ENCODE measurements around the gene SH3RF2. TPM values are rescaled to one million over a fixed set of nuclear protein-coding genes. Genes with fewer than 3 reads are reported as not detected.
A peak's percentile ranks its signal among the peaks of the same experiment; 100 is the strongest.

The SH3RF2 gene
- total and polyA plus RNA-seq, 2 donors (not counting 3 experiments of a cell fraction or from before 2014, with no cell fraction given): 0.54 to 0.84 TPM

DNA sequence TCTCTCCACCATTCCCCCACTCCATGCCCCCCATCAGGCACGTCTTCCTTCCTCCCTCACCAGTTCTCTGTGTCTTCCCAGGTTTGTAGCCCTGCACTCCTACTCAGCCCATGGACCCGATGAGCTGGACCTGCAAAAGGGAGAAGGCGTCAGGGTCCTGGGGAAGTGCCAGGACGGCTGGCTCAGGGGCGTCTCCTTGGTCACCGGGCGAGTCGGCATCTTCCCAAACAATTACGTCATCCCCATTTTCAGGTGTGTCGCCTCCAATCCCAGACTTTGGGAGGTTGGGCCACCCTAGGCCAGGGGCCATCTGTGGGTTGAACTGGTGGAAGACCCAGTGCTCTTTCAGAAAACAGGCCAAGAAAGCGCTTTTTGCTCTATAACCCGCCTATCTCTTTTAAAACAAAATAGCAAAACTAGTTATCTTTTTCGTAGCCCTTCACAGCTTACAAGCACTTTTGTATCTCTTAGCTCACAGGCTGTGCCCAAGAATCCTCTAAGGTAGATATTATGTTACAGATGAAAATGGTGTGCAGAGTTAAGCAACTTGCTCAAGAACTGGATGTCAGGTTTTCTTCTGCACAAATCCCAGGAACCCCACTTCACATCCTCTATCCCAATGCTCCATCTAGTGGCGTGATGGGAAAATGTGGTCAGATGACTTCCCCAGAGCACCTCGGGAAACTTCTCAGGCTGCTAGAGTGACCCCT is 112.8 kb downstream of the SH3RF2 start:
- Histone ChIP-seq H3K4me3 (replicated peaks in 1 of 3; ENCODE audit: insufficient read depth in 1 of 3, low read depth in 1 of 3, low read length in 3 of 3) (no peak overlapping the region), H3K4me1 (ENCODE audit: control insufficient read depth, extremely low read depth, insufficient read depth, low read length) (no peaks in the 10 kb centered on the region), H3K9me1 (replicated peaks; ENCODE audit: control insufficient read depth, extremely low read depth, insufficient read depth, low read length) (no peaks in the 10 kb centered on the region), H3K79me2 (ENCODE audit: control insufficient read depth, insufficient read depth, low read length) (no peaks in the 10 kb centered on the region), H3K9me3 (replicated peaks; ENCODE audit: control insufficient read depth, insufficient read depth, low read length) (no peaks in the 10 kb centered on the region), H3K9ac (replicated peaks; ENCODE audit: extremely low read depth, insufficient read depth, low read length) (no peak overlapping the region), H3K27ac (ENCODE audit: insufficient read depth, low read depth, low read length) (no peak overlapping the region), H2AFZ (ENCODE audit: low read depth, low read length) (no peak overlapping the region), H3K4me2 (ENCODE audit: insufficient read depth, low read length) (no peak overlapping the region), H4K20me1 (replicated peaks; ENCODE audit: control insufficient read depth, extremely low read depth, insufficient read depth, low read length) (no peaks in the 10 kb centered on the region), H3K27me3 (ENCODE audit: control insufficient read depth in 2 of 2, insufficient read depth in 2 of 2, low read length in 2 of 2) (peaks cover 0 to 6% of the 10 kb centered on the region in 2 experiments), H3K36me3 (ENCODE audit: control insufficient read depth in 2 of 2, extremely low read depth in 1 of 2, insufficient read depth in 2 of 2, low read length in 2 of 2) (no peaks in the 10 kb centered on the region)
- TF ChIP-seq POLR2A (IDR thresholded peaks at IDR 0.05; ENCODE audit: low read depth, low read length): no peak
- TF ChIP-seq, protein P1, sequence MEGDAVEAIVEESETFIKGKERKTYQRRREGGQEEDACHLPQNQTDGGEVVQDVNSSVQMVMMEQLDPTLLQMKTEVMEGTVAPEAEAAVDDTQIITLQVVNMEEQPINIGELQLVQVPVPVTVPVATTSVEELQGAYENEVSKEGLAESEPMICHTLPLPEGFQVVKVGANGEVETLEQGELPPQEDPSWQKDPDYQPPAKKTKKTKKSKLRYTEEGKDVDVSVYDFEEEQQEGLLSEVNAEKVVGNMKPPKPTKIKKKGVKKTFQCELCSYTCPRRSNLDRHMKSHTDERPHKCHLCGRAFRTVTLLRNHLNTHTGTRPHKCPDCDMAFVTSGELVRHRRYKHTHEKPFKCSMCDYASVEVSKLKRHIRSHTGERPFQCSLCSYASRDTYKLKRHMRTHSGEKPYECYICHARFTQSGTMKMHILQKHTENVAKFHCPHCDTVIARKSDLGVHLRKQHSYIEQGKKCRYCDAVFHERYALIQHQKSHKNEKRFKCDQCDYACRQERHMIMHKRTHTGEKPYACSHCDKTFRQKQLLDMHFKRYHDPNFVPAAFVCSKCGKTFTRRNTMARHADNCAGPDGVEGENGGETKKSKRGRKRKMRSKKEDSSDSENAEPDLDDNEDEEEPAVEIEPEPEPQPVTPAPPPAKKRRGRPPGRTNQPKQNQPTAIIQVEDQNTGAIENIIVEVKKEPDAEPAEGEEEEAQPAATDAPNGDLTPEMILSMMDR (IDR thresholded peaks at IDR 0.05; ENCODE audit: extremely low read depth in 1 of 2, insufficient read depth in 1 of 2, low read depth in 1 of 2, low read length in 2 of 2): peak; percentile 75
- ChIA-PET CTCF (interaction anchor here (1.6 to 3.0 kb wide), 5 partner anchors 214 to 367 kb away, joined by 4 to 20 read pairs (median 10); partner anchors contain the start of gene PRELID2), POLR2A (no interaction called here)
- dilution Hi-C loops (cut with MboI; ENCODE audit: extremely low pct_ligation_motif_present, low sequenced_read_pairs) (no loop called here), intact Hi-C loops (cut with micrococcal nuclease) (loop anchor here (1.0 to 5.0 kb wide), 10 partner anchors 141 to 1845 kb away; partner anchors contain the start of gene PRELID2)
- FAIRE-seq (peak; percentile 83), DNase-seq (ENCODE audit: low read depth, low spot score) (peak; percentile 74)
- no TSS peak for BruUV-seq (replicated peaks)

- FAIRE-seq (no peak), DNase-seq (ENCODE audit: low read depth, low spot score) (no peak)
- Histone ChIP-seq H4K20me1 (replicated peaks; ENCODE audit: control insufficient read depth, extremely low read depth, insufficient read depth, low read length) (no peaks in the 10 kb centered on the region), H3K36me3 (ENCODE audit: control insufficient read depth in 2 of 2, extremely low read depth in 1 of 2, insufficient read depth in 2 of 2, low read length in 2 of 2) (no peaks in the 10 kb centered on the region), H2AFZ (ENCODE audit: low read depth, low read length) (no peak overlapping the region), H3K9ac (replicated peaks; ENCODE audit: extremely low read depth, insufficient read depth, low read length) (no peak overlapping the region), H3K4me2 (ENCODE audit: insufficient read depth, low read length) (no peak overlapping the region), H3K27ac (ENCODE audit: insufficient read depth, low read depth, low read length) (no peak overlapping the region), H3K4me1 (ENCODE audit: control insufficient read depth, extremely low read depth, insufficient read depth, low read length) (no peaks in the 10 kb centered on the region), H3K4me3 (replicated peaks in 1 of 3; ENCODE audit: insufficient read depth in 1 of 3, low read depth in 1 of 3, low read length in 3 of 3) (no peak overlapping the region), H3K79me2 (ENCODE audit: control insufficient read depth, insufficient read depth, low read length) (no peaks in the 10 kb centered on the region), H3K9me3 (replicated peaks; ENCODE audit: control insufficient read depth, insufficient read depth, low read length) (no peaks in the 10 kb centered on the region), H3K27me3 (ENCODE audit: control insufficient read depth in 2 of 2, insufficient read depth in 2 of 2, low read length in 2 of 2) (peaks cover 0 to 8% of the 10 kb centered on the region in 2 experiments), H3K9me1 (replicated peaks; ENCODE audit: control insufficient read depth, extremely low read depth, insufficient read depth, low read length) (no peaks in the 10 kb centered on the region)
- intact Hi-C loops (cut with micrococcal nuclease): loop anchor here (1.0 to 5.0 kb wide), 11 partner anchors 127 to 1845 kb away; partner anchors contain the start of gene PRELID2
- no peak for TF ChIP-seq POLR2AphosphoS5 (IDR thresholded peaks at IDR 0.05; ENCODE audit: insufficient read depth, low read depth, low read length)
- dilution Hi-C loops (cut with MboI; ENCODE audit: extremely low pct_ligation_motif_present, low sequenced_read_pairs): no loop called here
- POLR2A ChIA-PET: no interaction called here
- no TSS peak for BruUV-seq (replicated peaks)
- CTCF ChIA-PET: interaction anchor here (1.0 to 2.5 kb wide), 9 partner anchors 8 to 1846 kb away, joined by 3 to 25 read pairs (median 11); no protein-coding TSS in a partner anchor
These were observed 113.3 kb downstream of the SH3RF2 start for GRCh38 chr5:146049704-146050026.
